GM04504 (cell line): Measurements from ENCODE around the gene KRT82.
"Not testable (repeated sequence)": the region's sequence is repeated elsewhere in the genome, so short reads cannot be mapped to it uniquely, and the experiment has no call there.

Source experiments
- DNase-seq: peaks from one replicate; pipeline ENCODE4 v3.0.0-alpha.2; 2012; ENCODE audit warnings: low read depth

The KRT82 gene

GRCh38 chr12:52359621-52360061, 46.5 kb downstream of the KRT82 start:
- no peak for DNase-seq

- no peak for DNase-seq
Measured at GRCh38 chr12:52358575-52359350, 47.4 kb downstream of the KRT82 start.

GRCh38 chr12:52356762-52357580, 49.2 kb downstream of the KRT82 start:
- DNase-seq: no peak

GRCh38 chr12:52356031-52356761, 49.9 kb downstream of the KRT82 start:
- no peak for DNase-seq

- DNase-seq: no peak
Measured at GRCh38 chr12:52355176-52355575, 51.0 kb downstream of the KRT82 start.

- DNase-seq: no peak
Measured at GRCh38 chr12:52354200-52354599, 51.9 kb downstream of the KRT82 start.

- no peak for DNase-seq
Measured at GRCh38 chr12:52353766-52354165, 52.4 kb downstream of the KRT82 start.

GRCh38 chr12:52352951-52353350, 53.2 kb downstream of the KRT82 start:
- DNase-seq: no peak

- no peak for DNase-seq
Measured at GRCh38 chr12:52351196-52352059, 54.7 kb downstream of the KRT82 start.

- DNase-seq: no peak
Measured at GRCh38 chr12:52350786-52351185, 55.3 kb downstream of the KRT82 start.

GRCh38 chr12:52350021-52350620, 56.0 kb downstream of the KRT82 start:
- DNase-seq: no peak

- DNase-seq: no peak
Measured at GRCh38 chr12:52349196-52349595, 56.9 kb downstream of the KRT82 start.

GRCh38 chr12:52347551-52348510, 58.3 kb downstream of the KRT82 start:
- no peak for DNase-seq

GRCh38 chr12:52347016-52347415, 59.1 kb downstream of the KRT82 start:
- no peak for DNase-seq

GRCh38 chr12:52346593-52346992, 59.5 kb downstream of the KRT82 start:
- DNase-seq: no peak

GRCh38 chr12:52345041-52345440, 61.1 kb downstream of the KRT82 start:
- not testable (repeated sequence) for DNase-seq

- DNase-seq: no peak
Measured at GRCh38 chr12:52344111-52344510, 62.0 kb downstream of the KRT82 start.
